ENCODE measurements around the gene ZNF516.

GRCh38 chr18:76361219-76361618 lies 133.8 kb downstream of the ZNF516 start:
- TF ChIP-seq POLR2A (IDR thresholded peaks at IDR 0.05) = no peak
- TF ChIP-seq, protein P1, sequence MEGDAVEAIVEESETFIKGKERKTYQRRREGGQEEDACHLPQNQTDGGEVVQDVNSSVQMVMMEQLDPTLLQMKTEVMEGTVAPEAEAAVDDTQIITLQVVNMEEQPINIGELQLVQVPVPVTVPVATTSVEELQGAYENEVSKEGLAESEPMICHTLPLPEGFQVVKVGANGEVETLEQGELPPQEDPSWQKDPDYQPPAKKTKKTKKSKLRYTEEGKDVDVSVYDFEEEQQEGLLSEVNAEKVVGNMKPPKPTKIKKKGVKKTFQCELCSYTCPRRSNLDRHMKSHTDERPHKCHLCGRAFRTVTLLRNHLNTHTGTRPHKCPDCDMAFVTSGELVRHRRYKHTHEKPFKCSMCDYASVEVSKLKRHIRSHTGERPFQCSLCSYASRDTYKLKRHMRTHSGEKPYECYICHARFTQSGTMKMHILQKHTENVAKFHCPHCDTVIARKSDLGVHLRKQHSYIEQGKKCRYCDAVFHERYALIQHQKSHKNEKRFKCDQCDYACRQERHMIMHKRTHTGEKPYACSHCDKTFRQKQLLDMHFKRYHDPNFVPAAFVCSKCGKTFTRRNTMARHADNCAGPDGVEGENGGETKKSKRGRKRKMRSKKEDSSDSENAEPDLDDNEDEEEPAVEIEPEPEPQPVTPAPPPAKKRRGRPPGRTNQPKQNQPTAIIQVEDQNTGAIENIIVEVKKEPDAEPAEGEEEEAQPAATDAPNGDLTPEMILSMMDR (IDR thresholded peaks at IDR 0.05) = no peak
